Adrenal gland (tissue), 5 donors: Measurements from ENCODE around the gene NEU1.

Experiments used
- CTCF ChIP-seq, 6 experiments: fragments of 450-650 bp in 4 of 6; fragments of 200-600 bp in 2 of 6; sonication (generic) in 1 of 6; IDR thresholded peaks; 1 replicate in 5 of 6; 2 replicates in 1 of 6; pipeline versions ENCODE4 v1.5.1 to v1.8.0; 2016 to 2021; ENCODE audit warnings: antibody characterized with exemption in 6 of 6, mild to moderate bottlenecking in 2 of 6, moderate library complexity in 1 of 6
- POLR2A ChIP-seq, 2 donors: fragments of 450-650 bp; IDR thresholded peaks; one replicate each; pipeline ENCODE4 v1.6.1; 2017; ENCODE audit warnings: antibody characterized with exemption in 2 of 2, mild to moderate bottlenecking in 2 of 2, moderate library complexity in 1 of 2
- donor health status: DM: no; HTN: no; CAD: no.

DNA sequence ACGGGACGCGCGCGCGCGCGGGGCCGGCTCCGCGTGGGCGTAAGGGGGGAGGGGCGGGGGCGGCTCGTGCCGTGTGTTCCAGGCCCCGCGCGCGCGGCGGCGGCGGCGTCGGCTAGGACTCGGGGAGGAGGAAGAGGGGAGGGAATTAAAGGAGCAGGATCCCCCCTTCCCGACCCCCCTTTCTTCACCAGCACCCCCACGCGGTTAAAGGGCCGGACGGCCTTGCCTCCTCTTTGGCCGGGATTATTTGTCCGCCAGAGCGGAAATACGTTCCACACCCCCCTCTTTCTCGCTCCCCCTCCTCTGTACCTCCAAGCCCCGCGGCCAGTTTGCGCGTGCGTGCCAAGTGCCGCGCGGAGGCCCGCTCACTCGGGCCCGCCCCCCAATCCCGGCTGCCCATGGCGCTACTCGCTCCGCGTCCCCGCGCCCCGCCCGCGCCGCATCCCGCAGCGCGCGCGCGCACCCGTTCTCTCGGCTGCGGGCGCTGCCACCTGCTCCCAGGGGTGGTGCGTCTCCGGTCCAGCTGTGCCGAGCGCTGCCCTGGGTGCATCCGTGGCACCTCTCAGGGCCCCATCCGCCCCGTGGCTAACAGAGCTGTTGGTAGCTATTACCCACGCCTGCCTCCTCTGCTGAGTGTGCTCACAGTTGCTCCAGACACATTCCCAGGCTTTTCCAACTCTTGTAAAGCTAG is 39.5 kb upstream of the NEU1 start, which contains the start of gene ZBTB12:
- TF ChIP-seq CTCF (IDR thresholded peaks at IDR 0.05) (peak in 1 of 6 experiments; percentile 22), POLR2A (IDR thresholded peaks at IDR 0.05) (peak; percentile 36 to 79)
